Type B pancreatic cell (in vitro differentiated cells): ENCODE results near the gene ADCY9. TPM values are rescaled to one million over a fixed set of nuclear protein-coding genes. Genes with fewer than 3 reads are reported as not detected.

Experiments
- DNase-seq: peaks from one replicate; pipeline ENCODE4 v3.0.0; 2021; ENCODE audit warnings: mixed read lengths; ENCODE audit not compliant: unreplicated experiment; ENCODE audit errors: extremely low spot score
- H3K27ac Mint-ChIP-seq: 2 replicates; pipeline ENCODE4 v1.8.0; 2021; ENCODE audit warnings: mild to moderate bottlenecking, mixed read lengths
- H3K27me3 Mint-ChIP-seq: 2 replicates; pipeline ENCODE4 v1.8.0; 2021; ENCODE audit warnings: mixed read lengths
- H3K36me3 Mint-ChIP-seq: 2 replicates; pipeline ENCODE4 v1.8.0; 2021; ENCODE audit warnings: mixed read lengths
- H3K4me1 Mint-ChIP-seq: one replicate; pipeline ENCODE4 v1.8.0; 2021; ENCODE audit warnings: mixed read lengths; ENCODE audit not compliant: unreplicated experiment
- H3K4me3 Mint-ChIP-seq: 2 replicates; pipeline ENCODE4 v1.8.0; 2021; ENCODE audit warnings: mild to moderate bottlenecking, mixed read lengths
- H3K9me3 Mint-ChIP-seq: 2 replicates; pipeline ENCODE4 v1.8.0; 2021; ENCODE audit warnings: mixed read lengths
- CTCF ChIP-seq: fragments of 200-600 bp; sonication (generic); conservative IDR thresholded peaks from 2 replicates; pipeline ENCODE4 v1.5.0; 2021; ENCODE audit warnings: antibody characterized with exemption, mild to moderate bottlenecking
- total RNA-seq: library from RNA; stranded (reverse); gene quantifications from 2 replicates; pipeline ENCODE4 v1.2.1, GENCODE V29; 2021; ENCODE audit warnings: low replicate concordance

ADCY9 gene
- total RNA-seq, 1 donor from 2014 or later = 13.9 TPM

GRCh38 chr16:4067262-4068001 lies 48.8 kb downstream of the ADCY9 start:
- Mint-ChIP-seq H3K4me1 (peaks cover 14% of the 10 kb centered on the region), H3K4me3 (peak overlapping the region; percentile 50), H3K27ac (no peak overlapping the region), H3K36me3 (no peaks in the 10 kb centered on the region), H3K27me3 (no peaks in the 10 kb centered on the region), H3K9me3 (peaks cover 5% of the 10 kb centered on the region)
- TF ChIP-seq CTCF = no peak
- peak; percentile 42 for DNase-seq

- TF ChIP-seq CTCF = no peak
- DNase-seq = no peak
- Mint-ChIP-seq H3K4me3 (no peak overlapping the region), H3K27ac (no peak overlapping the region), H3K4me1 (peaks cover 14% of the 10 kb centered on the region), H3K36me3 (no peaks in the 10 kb centered on the region), H3K9me3 (peaks cover 17% of the 10 kb centered on the region), H3K27me3 (no peaks in the 10 kb centered on the region)
These were observed 51.3 kb downstream of the ADCY9 start for GRCh38 chr16:4064950-4065352.

GRCh38 chr16:4062212-4062802 lies 53.9 kb downstream of the ADCY9 start:
- no peaks in the 10 kb centered on the region for H3K36me3 Mint-ChIP-seq
- no peaks in the 10 kb centered on the region for H3K27me3 Mint-ChIP-seq
- peaks cover 16% of the 10 kb centered on the region for H3K4me1 Mint-ChIP-seq
- H3K9me3 Mint-ChIP-seq = peaks cover 17% of the 10 kb centered on the region
- DNase-seq = no peak
- H3K4me3 Mint-ChIP-seq = no peak overlapping the region
- no peak for TF ChIP-seq CTCF
- H3K27ac Mint-ChIP-seq = no peak overlapping the region

- Mint-ChIP-seq H3K4me3 (no peak overlapping the region), H3K27me3 (no peaks in the 10 kb centered on the region), H3K9me3 (peaks cover 17% of the 10 kb centered on the region), H3K27ac (no peak overlapping the region), H3K36me3 (no peaks in the 10 kb centered on the region), H3K4me1 (peaks cover 10% of the 10 kb centered on the region)
- TF ChIP-seq CTCF = no peak
- DNase-seq = no peak
These were observed 55.4 kb downstream of the ADCY9 start for GRCh38 chr16:4060823-4061222.

GRCh38 chr16:4060009-4060408 lies 56.2 kb downstream of the ADCY9 start:
- TF ChIP-seq CTCF = no peak
- H3K36me3 Mint-ChIP-seq = no peaks in the 10 kb centered on the region
- no peak overlapping the region for H3K4me3 Mint-ChIP-seq
- peaks cover 17% of the 10 kb centered on the region for H3K9me3 Mint-ChIP-seq
- DNase-seq = peak; percentile 24
- no peaks in the 10 kb centered on the region for H3K27me3 Mint-ChIP-seq
- H3K4me1 Mint-ChIP-seq = peaks cover 7% of the 10 kb centered on the region
- no peak overlapping the region for H3K27ac Mint-ChIP-seq
